DND-41 (cell line): ENCODE results near the gene TRPM5.

Source experiments
- ATAC-seq: fragments of 200-7000 bp; cut with Tn5 transposase; 3 replicates; pipeline ENCODE4 v1.9.1; 2021; ENCODE audit warnings: low read depth; ENCODE audit not compliant: insufficient read depth
- DNase-seq: peaks from one replicate; pipeline ENCODE4 v3.0.0-alpha.2; 2020
- H2AFZ ChIP-seq: 2 replicates; pipeline ENCODE4 v1.6.0; 2012; ENCODE audit warnings: low read depth, low read length
- H3K27ac ChIP-seq: 2 replicates; pipeline ENCODE4 v1.5.1; 2012; ENCODE audit warnings: low read length, inconsistent platforms
- H3K27me3 ChIP-seq: fragments of 200-600 bp; sonication (generic); 2 replicates; pipeline ENCODE4 v1.6.0; 2012; ENCODE audit warnings: low read length, mild to moderate bottlenecking, inconsistent platforms; ENCODE audit not compliant: insufficient read depth, poor library complexity
- H3K36me3 ChIP-seq: 2 replicates; pipeline ENCODE4 v1.5.1; 2012; ENCODE audit warnings: low read length, inconsistent platforms; ENCODE audit not compliant: insufficient read depth
- H3K4me1 ChIP-seq: 2 replicates; pipeline ENCODE4 v1.5.1; 2012; ENCODE audit warnings: mild to moderate bottlenecking, low read length; ENCODE audit not compliant: insufficient read depth
- H3K4me2 ChIP-seq: 2 replicates; pipeline ENCODE4 v1.6.0; 2012; ENCODE audit warnings: mild to moderate bottlenecking, moderate library complexity, low read length, inconsistent platforms; ENCODE audit not compliant: insufficient read depth
- H3K4me3 ChIP-seq, 2 experiments: fragments of 200-600 bp in 1 of 2; shearing (Covaris generic) in 1 of 2; 2 replicates each; pipeline ENCODE4 v1.5.1; 2012 to 2016; ENCODE audit warnings: inconsistent platforms in 2 of 2, low read length in 2 of 2, mild to moderate bottlenecking in 2 of 2, low read depth in 1 of 2, moderate library complexity in 1 of 2
- H3K79me2 ChIP-seq: 2 replicates; pipeline ENCODE4 v1.6.0; 2012; ENCODE audit warnings: low read length, inconsistent platforms; ENCODE audit not compliant: insufficient read depth
- H3K9ac ChIP-seq: 2 replicates; pipeline ENCODE4 v1.6.0; 2012; ENCODE audit warnings: low read depth, mild to moderate bottlenecking, inconsistent platforms, low read length, moderate library complexity
- H3K9me3 ChIP-seq: 2 replicates; pipeline ENCODE4 v1.5.1; 2012; ENCODE audit warnings: low read length, moderate library complexity, mild to moderate bottlenecking, inconsistent platforms; ENCODE audit not compliant: insufficient read depth, severe bottlenecking
- H4K20me1 ChIP-seq: 2 replicates; pipeline ENCODE4 v1.6.0; 2012; ENCODE audit warnings: low read length; ENCODE audit not compliant: insufficient read depth
- CTCF ChIP-seq: IDR thresholded peaks from 2 replicates; pipeline ENCODE4 v1.5.1; 2012; ENCODE audit warnings: borderline replicate concordance, low read length, moderate library complexity, mild to moderate bottlenecking; ENCODE audit not compliant: poor library complexity, severe bottlenecking; ENCODE audit errors: extremely low read depth
- EZH2 ChIP-seq: IDR thresholded peaks from 3 replicates; pipeline ENCODE4 v1.6.1; 2012; ENCODE audit warnings: borderline replicate concordance, low read depth, mild to moderate bottlenecking, moderate library complexity, low read length, inconsistent platforms; ENCODE audit not compliant: severe bottlenecking

Gene TRPM5

DNA sequence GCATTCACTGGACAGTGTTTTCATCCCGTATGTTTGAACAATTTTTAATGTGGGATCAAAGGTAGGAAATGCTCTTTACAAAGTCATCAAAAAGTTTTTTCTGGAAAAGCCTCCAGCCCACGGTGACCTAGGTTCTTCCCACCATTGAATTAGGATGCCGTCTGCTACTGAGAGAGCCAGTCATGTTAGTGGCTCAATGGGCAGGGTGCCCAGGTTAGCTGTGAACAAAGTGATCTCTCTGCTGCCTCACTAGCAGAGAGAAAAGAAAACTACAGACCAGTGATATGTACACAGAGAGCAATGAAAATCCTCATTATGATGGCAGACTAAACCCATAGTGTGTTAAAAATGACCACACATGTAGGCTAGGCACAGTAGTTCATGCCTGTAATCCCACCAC, 32.9 kb upstream of the TRPM5 start:
- Histone ChIP-seq H3K4me3 (no peak overlapping the region), H3K27me3 (no peaks in the 10 kb centered on the region), H3K4me2 (no peak overlapping the region), H2AFZ (no peak overlapping the region), H3K27ac (no peak overlapping the region), H3K36me3 (no peaks in the 10 kb centered on the region), H3K79me2 (no peaks in the 10 kb centered on the region), H3K9ac (no peak overlapping the region), H4K20me1 (no peaks in the 10 kb centered on the region; the same call in 1 of the 2 replicates), H3K4me1 (no peaks in the 10 kb centered on the region), H3K9me3 (peaks cover 3% of the 10 kb centered on the region)
- no peak for ATAC-seq
- no peak for TF ChIP-seq EZH2
- no peak for TF ChIP-seq CTCF
- DNase-seq = no peak

- Histone ChIP-seq H3K27ac (no peak overlapping the region), H2AFZ (no peak overlapping the region), H4K20me1 (peaks cover 7% of the 10 kb centered on the region; the same call in 1 of the 2 replicates), H3K4me3 (no peak overlapping the region), H3K9me3 (peaks cover 3% of the 10 kb centered on the region), H3K79me2 (no peaks in the 10 kb centered on the region), H3K4me1 (no peaks in the 10 kb centered on the region), H3K9ac (no peak overlapping the region), H3K27me3 (no peaks in the 10 kb centered on the region), H3K4me2 (no peak overlapping the region), H3K36me3 (no peaks in the 10 kb centered on the region)
- no peak for ATAC-seq
- no peak for TF ChIP-seq EZH2
- TF ChIP-seq CTCF = no peak
- DNase-seq = no peak
Observed at GRCh38 chr11:2475136-2475918, 31.0 kb upstream of the TRPM5 start.

GRCh38 chr11:2474059-2474901, 30.0 kb upstream of the TRPM5 start:
- Histone ChIP-seq H3K9me3 (peaks cover under 1% of the 10 kb centered on the region), H2AFZ (no peak overlapping the region), H3K27ac (no peak overlapping the region), H4K20me1 (peaks cover 7% of the 10 kb centered on the region; the same call in 1 of the 2 replicates), H3K36me3 (no peaks in the 10 kb centered on the region), H3K4me3 (no peak overlapping the region), H3K79me2 (no peaks in the 10 kb centered on the region), H3K27me3 (no peaks in the 10 kb centered on the region), H3K4me1 (no peaks in the 10 kb centered on the region), H3K4me2 (no peak overlapping the region), H3K9ac (no peak overlapping the region)
- no peak for TF ChIP-seq EZH2
- TF ChIP-seq CTCF = no peak
- ATAC-seq (no peak), DNase-seq (no peak)
